HepG2 (cell line): ENCODE data around the gene PRR33. TPM values are rescaled to one million over a fixed set of nuclear protein-coding genes. Genes with fewer than 3 reads are reported as not detected.

ENCODE experiments used
- ATAC-seq: fragments of 200-7000 bp; cut with Tn5 transposase; 3 replicates; pipeline ENCODE4 v1.9.1; 2020; ENCODE audit warnings: mild to moderate bottlenecking, moderate library complexity
- BruUV-seq: library from RNA; stranded (reverse); fragments of 400-500 nt; replicated peaks from 2 replicates; lab custom pipeline; 2021; lab: Mats Ljungman, UMichigan
- CTCF ChIA-PET: fragments of 300-600 bp; formaldehyde crosslinking; extraction: SDS; loops from one replicate; lab custom pipeline; 2021; ENCODE audit warnings: low total read pairs, inconsistent platforms, low intra/inter-chr PET ratio; lab: Yijun Ruan, JAX
- POLR2A ChIA-PET: fragments of 350-600 bp; sonication (Branson Sonifier 250); formaldehyde crosslinking; loops from one replicate; lab custom pipeline; 2020; ENCODE audit warnings: antibody characterized with exemption, inconsistent platforms; lab: Yijun Ruan, JAX
- DNase-seq: peaks from one replicate; pipeline ENCODE4 v3.0.0-alpha.2; 2015; ENCODE audit warnings: low spot score
- FAIRE-seq: peaks from 3 replicates; lab custom pipeline; 2011; peaks lifted over from hg19 to GRCh38; lab: Jason Lieb, UNC
- H2AFZ ChIP-seq: one replicate; pipeline ENCODE4 v1.6.1; 2011; ENCODE audit warnings: low read length, inconsistent platforms
- H3K27ac ChIP-seq: fragments of 300-600 bp; 3 replicates; pipeline ENCODE4 v1.8.0; 2011; ENCODE audit warnings: mixed run types, mild to moderate bottlenecking, mixed read lengths, low read length, inconsistent platforms; ENCODE audit not compliant: insufficient read depth; ENCODE audit errors: extremely low read length
- H3K27me3 ChIP-seq, 2 experiments: fragments of 200-600 bp in 1 of 2; 2 replicates in 1 of 2; 3 replicates in 1 of 2; pipeline versions ENCODE4 v1.6.0 to v1.8.0; 2011; ENCODE audit warnings: low read length in 2 of 2, mild to moderate bottlenecking in 2 of 2, moderate library complexity in 2 of 2, inconsistent platforms in 1 of 2; ENCODE audit not compliant: insufficient read depth in 2 of 2, control insufficient read depth in 1 of 2
- H3K36me3 ChIP-seq, 2 experiments: fragments of 200-600 bp in 1 of 2; replicated peaks in 1 of 2; 2 replicates in 1 of 2; 3 replicates in 1 of 2; pipeline versions ENCODE4 v1.5.1 to v1.8.0; 2011; ENCODE audit warnings: low read length in 2 of 2, inconsistent platforms in 1 of 2; ENCODE audit not compliant: insufficient read depth in 2 of 2, control insufficient read depth in 1 of 2
- H3K4me1 ChIP-seq: 2 replicates; pipeline ENCODE4 v1.5.1; 2012; ENCODE audit warnings: low read length, inconsistent platforms; ENCODE audit not compliant: insufficient read depth
- H3K4me2 ChIP-seq: 2 replicates; pipeline ENCODE4 v1.6.0; 2011; ENCODE audit warnings: low read depth, low read length, inconsistent platforms
- H3K4me3 ChIP-seq, 3 experiments: fragments of 200-600 bp in 1 of 3; sonication (generic), shearing (Covaris generic) in 1 of 3; replicated peaks in 1 of 3; 2 replicates each; pipeline ENCODE4 v1.5.1; 2011 to 2016; ENCODE audit warnings: low read length in 3 of 3, inconsistent platforms in 2 of 3, low read depth in 2 of 3, mild to moderate bottlenecking in 2 of 3, control low read depth in 1 of 3, mixed read lengths in 1 of 3; ENCODE audit not compliant: insufficient read depth in 1 of 3
- H3K79me2 ChIP-seq: one replicate; pipeline ENCODE4 v1.6.1; 2011; ENCODE audit warnings: low read length, inconsistent platforms; ENCODE audit not compliant: insufficient read depth
- H3K9ac ChIP-seq: 2 replicates; pipeline ENCODE4 v1.6.0; 2011; ENCODE audit warnings: mild to moderate bottlenecking, low read depth, low read length, inconsistent platforms; ENCODE audit not compliant: insufficient read depth
- H3K9me3 ChIP-seq: 2 replicates; pipeline ENCODE4 v1.5.1; 2012; ENCODE audit warnings: mild to moderate bottlenecking, low read length
- H4K20me1 ChIP-seq: 2 replicates; pipeline ENCODE4 v1.6.0; 2011; ENCODE audit warnings: inconsistent platforms, mild to moderate bottlenecking, low read length, moderate library complexity; ENCODE audit not compliant: insufficient read depth
- KIAA2018 ChIP-seq: sonication (generic); formaldehyde crosslinking; IDR thresholded peaks from 2 replicates; pipeline ENCODE4 v1.5.0; 2020; ENCODE audit warnings: mild to moderate bottlenecking, missing genetic modification reagents, borderline replicate concordance
- MNT ChIP-seq: fragments of 450-650 bp; IDR thresholded peaks from 2 replicates; pipeline ENCODE4 v1.6.1; 2016
- MXD4 ChIP-seq: IDR thresholded peaks from 2 replicates; pipeline ENCODE4 v1.6.1; 2016; ENCODE audit warnings: mild to moderate bottlenecking, missing biosample characterization, missing genetic modification reagents
- MYNN ChIP-seq: sonication (generic); formaldehyde crosslinking; IDR thresholded peaks from 2 replicates; pipeline ENCODE4 v1.4.0; 2020; ENCODE audit warnings: mild to moderate bottlenecking, low read depth, missing genetic modification reagents
- RBFOX2 ChIP-seq: fragments of 200-400 bp; formaldehyde crosslinking; IDR thresholded peaks from 2 replicates; pipeline ENCODE4 v1.6.1; 2017; ENCODE audit warnings: low read depth, mild to moderate bottlenecking, low read length
- ZNF549 ChIP-seq: sonication (generic); formaldehyde crosslinking; IDR thresholded peaks from 2 replicates; pipeline ENCODE4 v1.5.0; 2020; ENCODE audit warnings: missing genetic modification reagents
- ZNF558 ChIP-seq: sonication (generic); formaldehyde crosslinking; IDR thresholded peaks from 2 replicates; pipeline ENCODE4 v1.9.0; 2022; ENCODE audit warnings: mild to moderate bottlenecking, missing genetic modification reagents, borderline replicate concordance
- WGBS: methylation state at CpG from one replicate; pipeline ENCODE4 v1.1.6; 2017; ENCODE audit warnings: low lambda C conversion rate; 5-methylcytosine and 5-hydroxymethylcytosine counted together
- in situ Hi-C: cut with HindIII; loops from 2 replicates; pipeline ENCODE4 v1.10.0; 2017; ENCODE audit warnings: low pct_unique_long_range_greater_than_20kb; ENCODE audit not compliant: extremely low pct_ligation_motif_present
- intact Hi-C: fragments of 100-400 bp; cut with micrococcal nuclease; formaldehyde crosslinking; loops from one replicate; pipeline ENCODE4 v1.10.0; 2022; ENCODE audit not compliant: unreplicated experiment
- polyA plus RNA-seq, 8 experiments: library from polyadenylated mRNA; depleted of rRNA in 3 of 8; stranded (reverse) in 7 of 8; unstranded in 1 of 8; fragments of >200 nt; fragmentation: Illumina TruSeq in 4 of 8; extraction: Trizol in 4 of 8; gene quantifications; 2 replicates each; pipeline versions ENCODE4 v1.2.1 to v1.2.3, GENCODE V29; 2011 to 2016; ENCODE audit warnings: low read depth in 4 of 8, missing spikeins in 1 of 8, mixed read lengths in 1 of 8; ENCODE audit not compliant: insufficient read depth in 1 of 8
- total RNA-seq, 5 experiments: library from RNA; depleted of rRNA; stranded (reverse); fragments of >200 nt; fragmentation: Illumina TruSeq; extraction: Trizol; gene quantifications; 2 replicates each; pipeline ENCODE4 v1.2.3, GENCODE V29; 2016; ENCODE audit warnings: low read depth in 1 of 5
- TF ChIP-seq, protein P1 (sequence below): sonication (generic); formaldehyde crosslinking; conservative IDR thresholded peaks from 2 replicates; pipeline ENCODE4 v1.8.0; 2022; ENCODE audit warnings: missing genetic modification reagents
- TF ChIP-seq, protein P2 (sequence below), 2 experiments: IDR thresholded peaks; 2 replicates each; pipeline ENCODE4 v1.6.1; 2011 to 2012; ENCODE audit warnings: low read length in 2 of 2, borderline replicate concordance in 1 of 2, low read depth in 1 of 2, mild to moderate bottlenecking in 1 of 2, moderate library complexity in 1 of 2

The PRR33 gene
- total and polyA plus RNA-seq, 2 of the 13 experiments (the other 11 are each of a cell fraction or from before 2014, with no cell fraction given) = not detected

GRCh38 chr11:1909524-1909923 lies 17.8 kb upstream of the PRR33 start:
- no peaks in the 10 kb centered on the region for H3K4me1 ChIP-seq
- in situ Hi-C loops (no loop called here), intact Hi-C loops (no loop called here)
- no peak for ATAC-seq
- no peak overlapping the region for H3K27ac ChIP-seq
- peaks cover 3 to 44% of the 10 kb centered on the region in 2 experiments; a peak in 4 of 5 replicates for H3K27me3 ChIP-seq
- H3K79me2 ChIP-seq = no peaks in the 10 kb centered on the region
- WGBS = 54% methylated on average over 7 of the region's 7 CpGs
- no peak overlapping the region for H3K4me3 ChIP-seq
- H3K4me2 ChIP-seq = no peak overlapping the region
- H4K20me1 ChIP-seq = no peaks in the 10 kb centered on the region
- H3K36me3 ChIP-seq = no peaks in the 10 kb centered on the region
- DNase-seq = no peak
- ChIA-PET POLR2A (no interaction called here), CTCF (no interaction called here)
- BruUV-seq = no TSS peak
- FAIRE-seq = no peak
- H3K9ac ChIP-seq = no peak overlapping the region
- H2AFZ ChIP-seq = no peak overlapping the region
- no peaks in the 10 kb centered on the region for H3K9me3 ChIP-seq
- TF ChIP-seq RBFOX2 (no peak), MYNN (no peak), ZNF558 (CRISPR knock-in tag) (no peak), MNT (no peak), ZNF549 (no peak), KIAA2018 (CRISPR knock-in tag) (no peak), MXD4 (CRISPR knock-in tag) (no peak)
- TF ChIP-seq, protein P1, sequence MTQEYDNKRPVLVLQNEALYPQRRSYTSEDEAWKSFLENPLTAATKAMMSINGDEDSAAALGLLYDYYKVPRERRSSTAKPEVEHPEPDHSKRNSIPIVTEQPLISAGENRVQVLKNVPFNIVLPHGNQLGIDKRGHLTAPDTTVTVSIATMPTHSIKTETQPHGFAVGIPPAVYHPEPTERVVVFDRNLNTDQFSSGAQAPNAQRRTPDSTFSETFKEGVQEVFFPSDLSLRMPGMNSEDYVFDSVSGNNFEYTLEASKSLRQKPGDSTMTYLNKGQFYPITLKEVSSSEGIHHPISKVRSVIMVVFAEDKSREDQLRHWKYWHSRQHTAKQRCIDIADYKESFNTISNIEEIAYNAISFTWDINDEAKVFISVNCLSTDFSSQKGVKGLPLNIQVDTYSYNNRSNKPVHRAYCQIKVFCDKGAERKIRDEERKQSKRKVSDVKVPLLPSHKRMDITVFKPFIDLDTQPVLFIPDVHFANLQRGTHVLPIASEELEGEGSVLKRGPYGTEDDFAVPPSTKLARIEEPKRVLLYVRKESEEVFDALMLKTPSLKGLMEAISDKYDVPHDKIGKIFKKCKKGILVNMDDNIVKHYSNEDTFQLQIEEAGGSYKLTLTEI = no peak
- TF ChIP-seq, protein P2, sequence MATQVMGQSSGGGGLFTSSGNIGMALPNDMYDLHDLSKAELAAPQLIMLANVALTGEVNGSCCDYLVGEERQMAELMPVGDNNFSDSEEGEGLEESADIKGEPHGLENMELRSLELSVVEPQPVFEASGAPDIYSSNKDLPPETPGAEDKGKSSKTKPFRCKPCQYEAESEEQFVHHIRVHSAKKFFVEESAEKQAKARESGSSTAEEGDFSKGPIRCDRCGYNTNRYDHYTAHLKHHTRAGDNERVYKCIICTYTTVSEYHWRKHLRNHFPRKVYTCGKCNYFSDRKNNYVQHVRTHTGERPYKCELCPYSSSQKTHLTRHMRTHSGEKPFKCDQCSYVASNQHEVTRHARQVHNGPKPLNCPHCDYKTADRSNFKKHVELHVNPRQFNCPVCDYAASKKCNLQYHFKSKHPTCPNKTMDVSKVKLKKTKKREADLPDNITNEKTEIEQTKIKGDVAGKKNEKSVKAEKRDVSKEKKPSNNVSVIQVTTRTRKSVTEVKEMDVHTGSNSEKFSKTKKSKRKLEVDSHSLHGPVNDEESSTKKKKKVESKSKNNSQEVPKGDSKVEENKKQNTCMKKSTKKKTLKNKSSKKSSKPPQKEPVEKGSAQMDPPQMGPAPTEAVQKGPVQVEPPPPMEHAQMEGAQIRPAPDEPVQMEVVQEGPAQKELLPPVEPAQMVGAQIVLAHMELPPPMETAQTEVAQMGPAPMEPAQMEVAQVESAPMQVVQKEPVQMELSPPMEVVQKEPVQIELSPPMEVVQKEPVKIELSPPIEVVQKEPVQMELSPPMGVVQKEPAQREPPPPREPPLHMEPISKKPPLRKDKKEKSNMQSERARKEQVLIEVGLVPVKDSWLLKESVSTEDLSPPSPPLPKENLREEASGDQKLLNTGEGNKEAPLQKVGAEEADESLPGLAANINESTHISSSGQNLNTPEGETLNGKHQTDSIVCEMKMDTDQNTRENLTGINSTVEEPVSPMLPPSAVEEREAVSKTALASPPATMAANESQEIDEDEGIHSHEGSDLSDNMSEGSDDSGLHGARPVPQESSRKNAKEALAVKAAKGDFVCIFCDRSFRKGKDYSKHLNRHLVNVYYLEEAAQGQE (IDR thresholded peaks at IDR 0.05; ENCODE audit: borderline replicate concordance in 1 of 2, low read depth in 1 of 2, low read length in 2 of 2) = no peak
